CD4-positive, alpha-beta T cell treated with Interleukin-10 for 1 hour (primary cell): Measurements from ENCODE around the gene SLC66A1.
"Not testable (repeated sequence)": the region's sequence is repeated elsewhere in the genome, so short reads cannot be mapped to it uniquely, and the experiment has no call there.

Experiments used
- DNase-seq: peaks from one replicate; pipeline ENCODE4 v3.0.0-alpha.2; 2020

The SLC66A1 gene, protein sequence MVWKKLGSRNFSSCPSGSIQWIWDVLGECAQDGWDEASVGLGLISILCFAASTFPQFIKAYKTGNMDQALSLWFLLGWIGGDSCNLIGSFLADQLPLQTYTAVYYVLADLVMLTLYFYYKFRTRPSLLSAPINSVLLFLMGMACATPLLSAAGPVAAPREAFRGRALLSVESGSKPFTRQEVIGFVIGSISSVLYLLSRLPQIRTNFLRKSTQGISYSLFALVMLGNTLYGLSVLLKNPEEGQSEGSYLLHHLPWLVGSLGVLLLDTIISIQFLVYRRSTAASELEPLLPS

DNA sequence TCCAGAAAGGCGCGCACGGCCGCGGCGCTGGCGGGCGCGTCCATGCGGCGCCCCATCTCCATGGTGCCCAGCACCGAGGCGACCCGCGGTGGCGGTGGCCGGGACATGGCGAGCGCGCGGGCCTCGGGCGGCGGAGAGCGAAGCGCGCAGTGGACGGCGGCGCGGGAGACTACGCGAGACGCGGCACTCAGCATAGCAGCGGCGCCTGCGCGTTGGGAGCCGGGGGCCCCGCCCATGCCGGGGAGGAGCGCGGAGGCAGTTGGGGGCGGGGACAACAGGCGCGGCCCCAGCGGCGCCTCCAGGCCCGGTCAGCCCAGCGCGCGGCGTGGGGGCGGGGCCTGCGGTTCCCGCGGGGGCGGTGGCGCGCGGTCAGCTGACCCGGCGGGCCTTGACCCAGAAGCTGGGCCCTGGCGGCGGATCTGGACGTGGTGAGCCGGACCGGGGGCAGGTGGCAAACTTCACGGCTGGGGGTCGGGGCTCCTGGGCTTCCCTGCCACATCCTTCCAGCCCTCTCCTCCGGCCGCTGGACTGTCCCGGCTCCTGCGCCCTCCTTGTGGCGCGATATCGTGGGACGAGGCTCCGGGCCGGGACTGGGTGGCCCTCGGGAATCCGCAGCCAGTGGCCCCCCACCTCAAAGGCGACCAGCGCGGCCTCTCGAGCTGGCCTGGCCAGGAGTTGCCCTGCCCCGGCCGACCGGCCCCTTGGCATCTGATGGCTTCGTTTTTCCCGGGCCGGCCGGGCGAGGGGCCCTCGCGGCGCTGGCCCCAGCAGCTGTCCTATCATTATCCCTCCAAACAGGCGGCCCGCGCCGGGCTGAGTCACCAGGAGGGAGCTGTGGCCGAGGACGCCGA, at the start of gene SLC66A1, which contains the start of gene AKR7A2:
TSS of gene SLC66A1 (plus strand) at position 396 of the 851 bp plus-strand sequence. CDS start 5,352 bp downstream, outside the sequence.
TSS of gene AKR7A2 (minus strand) at position 214 of the 851 bp plus-strand sequence. CDS start at position 194, 20 bp downstream.
- DNase-seq, result peak; percentile 93

DNA sequence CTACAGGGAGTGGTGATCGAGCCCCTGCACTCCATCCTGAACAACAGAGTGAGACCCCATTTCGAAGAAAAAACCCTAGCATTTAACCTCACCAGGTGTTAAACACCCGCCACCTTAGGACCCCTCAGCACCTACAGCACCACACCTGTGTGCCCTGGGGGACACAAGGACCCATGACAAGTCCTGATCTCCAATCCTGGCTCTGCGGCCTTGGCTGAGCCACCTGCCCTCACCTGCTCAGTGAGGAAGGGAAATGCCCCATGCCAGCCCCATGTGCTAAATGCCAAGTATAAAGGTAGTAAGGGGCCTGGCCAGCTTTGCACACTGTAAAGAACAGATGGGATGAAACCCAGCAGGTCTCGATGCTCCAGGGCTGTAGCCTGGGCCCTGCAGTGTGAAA, 49.4 kb upstream of the SLC66A1 start:
- no peak for DNase-seq

DNA sequence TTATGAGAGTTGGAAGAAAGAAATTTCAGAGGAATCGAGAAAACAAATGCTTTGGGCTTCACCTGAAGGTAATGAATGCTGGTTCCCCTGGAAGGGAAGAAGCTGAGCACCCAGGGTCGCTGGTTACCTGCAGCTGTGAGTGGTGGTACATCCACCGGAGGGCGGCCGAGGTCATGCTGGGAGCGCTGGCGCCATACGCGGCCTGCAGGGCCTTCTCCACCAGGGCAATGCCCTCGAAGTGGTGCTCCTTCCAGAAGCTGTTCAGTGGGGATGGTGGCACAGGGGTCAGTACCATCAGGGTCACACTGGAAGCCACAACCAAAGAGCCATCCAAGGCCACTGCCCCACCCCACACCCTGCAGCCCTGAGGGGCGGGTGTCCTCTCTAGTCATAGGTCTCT, 43.7 kb upstream of the SLC66A1 start:
- DNase-seq, result no peak

DNA sequence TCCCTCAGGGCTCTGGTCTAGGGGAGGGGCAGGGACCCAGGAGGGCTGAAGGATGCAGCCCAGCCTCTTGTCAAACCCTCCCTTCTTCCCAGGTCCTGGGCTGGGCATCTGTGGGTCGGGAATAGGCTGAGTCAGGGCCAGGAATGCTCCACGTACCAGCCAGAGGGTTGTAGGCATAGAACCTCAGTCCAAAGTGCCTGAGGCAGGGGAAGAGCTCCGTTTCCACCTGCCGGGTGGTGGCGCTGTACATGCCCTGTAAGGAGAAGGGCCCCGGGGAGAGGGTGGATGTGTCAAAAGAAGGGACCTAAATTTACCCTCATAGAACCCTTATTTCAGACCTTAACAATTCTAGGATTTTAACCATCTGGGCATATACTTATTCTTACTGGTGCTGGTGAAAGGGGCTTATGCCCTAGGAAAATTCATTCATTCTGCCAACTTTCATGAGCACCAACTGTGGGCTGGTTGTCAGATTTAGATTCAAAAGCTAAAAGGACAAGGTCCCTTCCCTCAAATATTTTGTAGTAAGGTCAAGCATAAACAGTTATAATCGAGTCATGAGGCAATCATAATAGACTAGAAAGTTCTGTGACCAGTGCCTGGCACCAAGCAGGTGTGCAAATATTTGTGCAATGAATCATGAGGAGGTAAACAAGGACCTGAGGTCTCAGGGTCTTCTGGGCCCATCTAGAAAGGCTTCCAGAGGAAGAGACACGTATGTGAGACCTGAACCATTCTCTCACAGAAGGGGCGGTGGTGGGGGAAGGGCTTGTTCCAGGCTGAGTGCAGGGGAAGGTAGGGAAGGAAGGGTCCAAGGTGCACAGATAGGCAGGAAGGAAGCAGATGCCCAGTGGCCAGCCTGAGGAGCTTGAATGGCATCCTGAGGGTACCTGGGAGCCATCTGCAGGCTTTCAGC, 42.4 kb upstream of the SLC66A1 start:
- not testable (repeated sequence) for DNase-seq

DNA sequence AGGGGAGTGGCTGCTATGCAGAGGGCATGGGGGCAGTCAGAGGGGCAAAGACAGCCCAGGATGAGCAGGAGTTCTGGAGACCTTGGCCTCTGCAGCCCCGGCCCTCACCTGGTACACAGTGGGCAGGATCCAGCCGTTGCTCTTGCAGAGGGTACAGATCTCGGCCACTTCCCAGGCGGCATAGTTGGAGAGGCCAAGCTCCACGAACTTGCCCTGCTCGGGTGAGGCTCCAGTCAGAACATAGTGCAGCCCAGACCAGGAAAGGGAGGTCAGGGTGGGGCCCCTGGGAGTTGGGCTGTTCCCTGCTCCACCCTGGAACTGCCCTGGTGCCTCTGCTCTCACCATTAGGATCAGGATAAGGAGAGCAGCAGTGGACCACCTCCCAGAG, 41.8 kb upstream of the SLC66A1 start:
- DNase-seq, result not testable (repeated sequence)

DNA sequence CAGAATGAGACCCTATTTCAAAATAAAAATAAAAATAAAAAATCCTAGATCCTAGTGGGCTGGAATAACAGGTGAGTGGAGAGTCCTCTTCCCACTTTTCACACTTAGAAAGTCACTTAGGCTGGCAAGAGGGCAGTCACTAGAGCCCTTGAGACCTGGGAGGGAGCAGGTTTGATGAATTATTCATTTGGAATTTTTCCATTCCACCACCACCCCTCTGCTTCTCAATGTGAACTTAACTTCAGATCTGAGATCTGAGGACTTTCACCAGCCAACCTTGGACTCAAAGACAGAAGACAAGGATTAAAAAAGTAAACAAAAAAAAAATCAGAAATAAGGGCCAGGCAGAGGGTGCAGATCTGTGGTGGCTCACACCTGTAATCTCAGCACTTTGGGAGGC, 40.1 kb upstream of the SLC66A1 start:
- no peak for DNase-seq

DNA sequence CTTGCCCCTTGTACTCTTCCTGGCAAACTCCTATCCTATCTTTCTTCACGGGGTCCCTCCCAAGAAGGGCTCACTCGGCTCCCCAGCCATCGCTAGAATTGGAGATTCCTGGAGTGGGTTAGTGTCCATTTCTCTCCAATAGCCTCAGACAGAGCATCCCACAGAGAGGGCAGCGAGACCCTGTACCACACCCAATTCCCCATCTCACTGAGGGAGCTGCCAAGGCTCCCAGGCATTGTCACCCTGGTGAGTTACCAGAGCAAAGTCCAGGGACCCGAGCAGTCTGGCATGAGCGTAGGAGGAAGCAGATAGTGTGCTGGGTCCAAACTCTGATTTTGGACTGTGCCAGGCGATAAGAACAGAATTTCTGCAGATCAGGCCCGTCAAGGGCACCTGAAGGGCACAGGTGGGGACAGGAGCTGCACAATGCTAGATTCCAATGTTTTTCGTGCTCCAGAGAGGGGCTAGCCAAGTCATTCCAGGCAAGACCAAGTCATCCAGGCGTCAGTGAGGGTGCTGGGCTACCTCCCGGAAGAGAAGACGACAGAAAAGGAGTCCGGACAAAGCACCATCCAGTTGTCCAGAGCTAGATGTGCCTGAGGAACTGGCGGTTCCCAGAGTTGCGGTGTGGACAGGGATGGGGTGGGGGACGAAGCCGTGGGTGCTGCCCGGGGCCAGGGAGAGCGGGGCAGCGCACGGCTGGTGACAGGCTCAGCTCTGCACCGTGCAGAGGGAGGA, 38.9 kb upstream of the SLC66A1 start:
- DNase-seq, result no peak

DNA sequence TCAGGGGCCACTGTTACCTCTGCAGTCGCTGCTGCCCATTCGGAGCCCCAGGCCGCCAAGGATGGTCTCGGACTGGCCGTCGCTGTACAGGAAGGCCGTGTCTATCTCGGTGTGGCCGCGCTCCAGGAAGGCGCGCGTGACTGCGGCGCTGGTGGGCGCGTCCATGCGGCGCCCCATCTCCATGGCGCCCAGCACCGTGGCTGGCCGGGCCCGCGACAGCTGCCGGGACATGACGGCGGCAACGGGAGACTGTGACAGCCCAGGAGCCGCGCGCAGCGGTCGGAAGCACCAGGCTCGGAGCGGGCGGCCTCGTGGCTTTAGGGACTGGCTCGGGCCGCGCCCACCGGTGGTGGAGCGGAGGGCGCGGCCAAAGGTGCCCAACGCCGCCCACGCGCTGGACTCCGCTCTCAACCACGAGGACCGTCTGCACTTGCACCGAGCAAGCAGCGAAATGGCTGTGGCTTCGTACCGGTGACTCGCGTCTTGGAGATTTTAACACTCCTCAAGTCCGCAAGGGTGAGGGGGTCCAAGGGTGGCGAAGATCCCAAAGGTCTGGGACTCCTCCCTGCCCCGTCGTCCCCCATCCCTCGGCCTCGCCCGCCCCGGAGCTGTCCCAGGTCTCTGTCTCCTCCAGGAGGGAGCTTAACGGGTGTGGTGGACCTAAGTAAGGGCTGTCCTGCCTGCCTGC, 38.1 kb upstream of the SLC66A1 start:
- DNase-seq, result not testable (repeated sequence)

DNA sequence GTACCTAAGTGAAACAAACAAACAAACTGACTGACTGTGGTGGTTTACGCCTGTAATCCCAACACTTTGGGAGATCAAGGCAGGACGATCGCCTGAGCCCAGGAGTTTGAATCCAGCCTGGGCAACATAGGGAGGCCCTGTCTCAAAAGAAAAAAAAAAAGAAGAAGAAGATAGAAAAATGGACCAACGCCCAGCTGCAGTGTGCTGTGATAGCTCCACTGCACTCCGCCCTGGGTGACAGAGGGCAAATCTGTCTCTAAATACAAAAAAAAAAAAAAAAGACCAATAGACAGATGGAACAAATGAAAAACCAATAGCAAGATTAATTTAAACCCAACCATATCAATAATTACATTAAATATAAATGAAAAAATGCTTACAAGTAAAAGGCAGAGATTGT, 37.5 kb upstream of the SLC66A1 start:
- DNase-seq, result no peak

DNA sequence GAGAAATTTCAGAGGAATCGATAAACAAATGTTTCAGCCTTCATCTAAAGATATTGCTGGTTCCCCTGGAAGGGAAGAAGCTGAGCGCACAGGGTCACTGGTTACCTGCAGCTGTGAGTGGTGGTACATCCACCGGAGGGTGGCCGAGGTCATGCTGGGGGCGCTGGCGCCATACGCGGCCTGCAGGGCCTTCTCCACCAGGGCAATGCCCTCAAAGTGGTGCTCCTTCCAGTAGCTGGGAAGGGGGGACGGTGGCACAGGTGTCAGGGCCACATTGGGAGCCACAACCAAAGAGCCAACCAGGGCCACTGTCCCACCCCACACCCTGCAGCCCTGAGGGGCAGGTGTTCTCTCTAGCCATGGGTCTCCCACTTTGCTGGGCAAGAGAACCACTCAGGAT, 28.2 kb upstream of the SLC66A1 start:
- DNase-seq, result no peak

DNA sequence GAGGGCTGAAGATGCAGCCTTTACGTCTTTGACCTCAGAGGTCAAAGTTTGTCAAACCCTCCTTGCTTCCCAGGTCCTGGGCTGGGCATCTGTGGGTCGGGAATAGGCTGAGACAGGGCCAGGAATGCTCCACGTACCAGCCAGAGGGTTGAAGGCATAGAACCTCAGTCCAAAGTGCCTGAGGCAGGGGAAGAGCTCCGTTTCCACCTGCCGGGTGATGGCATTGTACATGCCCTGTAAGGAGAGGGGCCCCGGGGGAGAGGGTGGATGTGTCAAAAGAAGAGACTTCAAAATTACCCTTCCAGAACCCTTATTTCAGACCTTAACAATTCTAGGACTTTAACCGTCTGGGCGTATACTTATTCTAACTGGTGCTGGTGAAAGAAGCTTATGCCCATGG, 27.2 kb upstream of the SLC66A1 start:
- DNase-seq, result no peak

DNA sequence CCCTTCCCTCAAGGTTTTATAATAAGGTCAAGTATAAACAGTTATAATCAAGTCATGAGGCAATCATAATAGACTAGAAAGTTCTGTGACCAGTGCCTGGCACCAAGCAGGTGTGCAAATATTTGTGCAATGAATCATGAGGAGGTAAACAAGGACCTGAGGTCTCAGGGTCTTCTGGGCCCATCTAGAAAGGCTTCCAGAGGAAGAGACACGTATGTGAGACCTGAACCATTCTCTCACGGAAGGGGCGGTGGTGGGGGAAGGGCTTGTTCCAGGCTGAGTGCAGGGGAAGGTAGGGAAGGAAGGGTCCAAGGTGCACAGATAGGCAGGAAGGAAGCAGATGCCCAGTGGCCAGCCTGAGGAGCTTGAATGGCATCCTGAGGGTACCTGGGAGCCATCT, 26.8 kb upstream of the SLC66A1 start:
- not testable (repeated sequence) for DNase-seq

DNA sequence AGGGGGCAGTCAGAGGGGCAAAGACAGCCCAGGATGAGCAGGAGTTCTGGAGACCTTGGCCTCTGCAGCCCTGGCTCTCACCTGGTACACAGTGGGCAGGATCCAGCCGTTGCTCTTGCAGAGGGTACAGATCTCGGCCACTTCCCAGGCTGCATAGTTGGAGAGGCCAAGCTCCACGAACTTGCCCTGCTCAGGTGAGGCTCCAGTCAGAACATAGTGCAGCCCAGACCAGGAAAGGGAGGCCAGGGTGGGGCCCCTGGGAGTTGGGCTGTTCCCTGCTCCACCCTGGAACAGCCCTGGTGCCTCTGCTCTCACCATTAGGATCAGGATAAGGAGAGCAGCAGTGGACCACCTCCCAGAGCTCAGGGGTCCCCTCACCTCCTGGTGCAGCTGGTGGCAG, 26.3 kb upstream of the SLC66A1 start:
- not testable (repeated sequence) for DNase-seq

DNA sequence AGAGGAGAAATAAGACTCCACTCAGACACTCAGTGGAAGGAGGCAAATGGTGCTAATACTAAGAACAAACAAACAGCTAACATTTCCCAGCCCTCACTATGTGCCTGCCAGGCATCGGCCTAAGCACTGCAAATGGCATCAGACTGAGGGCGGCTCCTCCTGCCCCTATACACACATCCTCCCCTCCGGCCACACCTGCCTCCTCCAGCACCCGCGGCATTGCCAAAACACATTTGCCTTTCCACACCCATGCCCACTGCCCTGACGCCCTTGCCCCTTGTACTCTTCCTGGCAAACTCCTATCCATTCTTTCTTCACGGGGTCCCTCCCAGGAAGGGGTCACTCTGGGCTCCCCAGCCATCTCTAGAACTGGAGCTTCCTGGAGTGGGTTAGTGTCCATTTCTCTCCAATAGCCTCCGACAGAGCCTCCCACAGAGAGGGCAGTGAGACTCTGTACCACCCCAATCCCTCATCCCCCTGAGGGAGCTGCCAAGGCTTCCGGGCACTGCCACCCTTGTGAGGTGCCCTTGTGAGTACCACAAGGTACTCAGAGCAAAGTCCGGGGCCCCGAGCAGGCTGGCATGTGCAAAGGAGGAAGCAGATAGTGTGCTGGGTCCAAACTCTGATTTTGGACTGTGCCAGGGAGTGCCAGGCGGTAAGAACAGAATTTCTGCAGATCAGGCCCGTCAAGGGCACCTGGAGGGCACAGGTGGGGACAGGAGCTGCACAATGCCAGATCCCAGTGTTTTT, 24.5 kb upstream of the SLC66A1 start:
- no peak for DNase-seq

DNA sequence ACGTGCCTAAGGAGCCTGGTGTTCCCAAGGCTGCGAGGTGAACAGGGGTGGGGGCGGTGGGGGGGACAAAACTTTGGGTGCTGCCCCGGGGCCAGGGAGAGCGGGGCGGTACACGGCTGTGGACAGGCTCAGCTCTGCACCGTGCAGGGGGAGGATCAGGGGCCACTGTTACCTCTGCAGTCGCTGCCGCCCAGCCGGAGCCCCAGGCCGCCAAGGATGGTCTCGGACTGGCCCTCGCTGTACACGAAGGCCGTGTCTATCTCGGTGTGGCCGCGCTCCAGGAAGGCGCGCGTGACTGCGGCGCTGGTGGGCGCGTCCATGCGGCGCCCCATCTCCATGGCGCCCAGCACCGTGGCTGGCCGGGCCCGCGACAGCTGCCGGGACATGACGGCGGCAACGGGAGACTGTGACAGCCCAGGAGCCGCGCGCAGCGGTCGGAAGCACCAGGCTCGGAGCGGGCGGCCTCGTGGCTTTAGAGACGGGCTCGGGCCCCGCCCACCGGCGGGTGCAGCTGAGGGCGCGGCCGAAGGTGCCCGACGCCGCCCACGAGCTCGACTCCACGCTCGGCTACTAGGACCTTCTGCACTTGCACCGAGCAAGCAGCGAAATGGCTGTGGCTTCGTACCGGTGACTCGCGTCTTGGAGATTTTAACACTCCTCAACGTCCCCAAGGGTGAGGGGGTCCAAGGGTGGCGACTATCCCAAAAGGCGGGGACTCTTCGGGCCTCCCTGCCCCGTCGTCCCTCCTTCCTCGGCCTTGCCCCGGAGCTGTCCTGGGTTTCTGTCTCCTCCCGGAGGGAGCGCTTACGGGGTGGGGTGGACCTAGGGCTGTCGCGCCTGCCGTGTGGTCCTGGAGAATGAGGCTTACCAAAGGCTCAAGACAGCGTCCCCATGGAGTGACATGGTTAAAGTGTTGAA, 23.5 kb upstream of the SLC66A1 start, which contains the start of gene AKR7A3:
TSS of gene AKR7A3 (minus strand) at position 447 of the 918 bp plus-strand sequence. CDS start at position 386, 61 bp downstream.
- peak; percentile 56 for DNase-seq

DNA sequence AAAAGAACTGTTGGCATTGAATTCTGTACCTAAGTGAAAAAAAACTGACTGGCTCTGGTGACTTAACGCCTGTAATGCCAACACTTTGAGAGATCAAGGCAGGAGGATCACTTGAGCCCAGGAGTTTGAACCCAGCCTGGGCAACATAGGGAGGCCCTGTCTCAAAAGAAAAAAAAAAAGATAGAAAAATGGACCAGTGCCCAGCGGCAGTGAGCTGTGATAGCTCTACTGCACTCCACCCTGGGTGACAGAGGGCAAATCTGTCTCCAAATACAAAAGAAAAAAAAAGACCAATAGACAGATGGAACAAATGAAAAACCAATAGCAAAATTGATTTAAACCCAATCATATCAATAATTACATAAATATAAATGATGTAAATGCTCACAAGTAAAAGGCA, 22.9 kb upstream of the SLC66A1 start:
- DNase-seq, result no peak

DNA sequence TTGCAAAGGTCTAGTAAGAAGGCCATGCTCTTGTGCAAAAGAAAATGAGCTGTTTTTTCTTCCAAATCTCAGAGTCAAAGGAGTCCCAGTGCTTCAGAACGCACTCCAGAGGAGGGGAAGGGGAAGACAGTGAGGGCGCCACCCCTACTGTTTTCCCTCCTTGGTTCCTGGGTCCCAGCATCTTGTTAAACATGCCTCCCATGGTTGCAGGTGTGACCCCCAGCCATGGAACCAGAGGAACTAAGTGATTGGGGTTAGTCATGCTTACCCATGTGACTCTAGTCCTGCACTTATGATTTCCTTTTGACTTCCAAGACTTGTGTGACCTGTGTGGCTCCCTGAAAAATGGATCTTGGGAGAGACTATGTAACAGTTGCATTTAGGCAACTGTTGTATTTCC, 17.5 kb upstream of the SLC66A1 start:
- DNase-seq, result no peak

DNA sequence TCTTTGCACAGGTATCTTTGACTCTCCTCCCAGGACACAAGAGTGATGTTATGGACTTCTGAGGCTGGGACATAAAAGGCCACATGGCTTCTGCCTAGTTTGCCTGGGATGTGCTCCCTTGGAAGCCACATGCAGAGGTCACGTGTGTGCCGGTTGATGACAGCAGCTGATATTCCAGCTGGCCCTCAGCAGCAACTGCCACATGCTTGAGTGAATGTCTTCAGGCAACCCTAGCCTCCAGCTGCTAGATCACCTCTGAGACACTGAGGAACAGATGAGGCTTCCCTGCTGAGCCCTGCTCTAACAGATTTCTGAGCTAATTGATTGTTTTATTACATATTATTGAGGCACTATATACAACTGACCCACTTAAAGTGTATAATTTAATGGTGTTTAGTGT, 11.9 kb upstream of the SLC66A1 start:
- no peak for DNase-seq

DNA sequence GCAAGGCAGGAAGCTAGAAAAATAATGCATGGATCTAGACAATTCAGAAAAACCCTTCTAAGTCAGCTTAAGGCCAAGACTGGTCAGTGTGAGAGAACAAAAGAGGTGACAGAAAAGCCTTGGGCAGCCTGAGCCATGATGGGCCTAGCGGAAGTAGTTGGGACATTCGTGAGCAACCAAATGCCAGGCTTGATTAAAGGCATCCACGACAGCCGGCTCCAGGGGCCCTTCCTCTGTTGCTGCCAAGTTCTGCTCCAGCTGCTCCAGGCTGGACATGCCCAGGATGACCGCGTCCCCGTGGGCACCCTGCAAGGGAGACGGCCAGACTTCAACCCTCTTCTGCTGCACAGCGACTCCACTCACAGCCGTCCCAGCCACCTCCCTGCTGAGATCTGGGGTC, 8.0 kb upstream of the SLC66A1 start:
- not testable (repeated sequence) for DNase-seq

DNA sequence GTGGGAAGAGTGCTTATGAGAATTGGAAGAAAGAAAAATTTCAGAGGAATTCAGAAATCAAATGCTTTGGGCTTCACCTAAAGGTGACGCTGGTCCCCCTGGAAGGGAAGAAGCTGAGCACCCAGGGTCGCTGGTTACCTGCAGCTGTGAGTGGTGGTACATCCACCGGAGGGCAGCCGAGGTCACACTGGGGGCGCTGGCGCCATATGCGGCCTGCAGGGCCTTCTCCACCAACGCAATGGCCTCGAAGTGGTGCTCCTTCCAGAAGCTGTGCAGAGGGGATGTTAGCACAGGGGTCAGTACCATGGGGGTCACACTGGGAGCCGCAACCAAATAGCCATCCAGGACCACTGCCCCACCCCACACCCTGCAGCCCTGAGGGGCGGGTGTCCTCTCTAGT, 6.2 kb upstream of the SLC66A1 start:
- DNase-seq, result no peak
